Measurements from ENCODE around the gene CYP51A1. TPM values are rescaled to one million over a fixed set of nuclear protein-coding genes. Genes with fewer than 3 reads are reported as not detected.
A peak's percentile ranks its signal among the peaks of the same experiment; 100 is the strongest.
"Not testable (repeated sequence)": the region's sequence is repeated elsewhere in the genome, so short reads cannot be mapped to it uniquely, and the experiment has no call there.

Gene CYP51A1
- total RNA-seq, 2 donors from 2014 or later: 32.9 to 35.9 TPM

DNA sequence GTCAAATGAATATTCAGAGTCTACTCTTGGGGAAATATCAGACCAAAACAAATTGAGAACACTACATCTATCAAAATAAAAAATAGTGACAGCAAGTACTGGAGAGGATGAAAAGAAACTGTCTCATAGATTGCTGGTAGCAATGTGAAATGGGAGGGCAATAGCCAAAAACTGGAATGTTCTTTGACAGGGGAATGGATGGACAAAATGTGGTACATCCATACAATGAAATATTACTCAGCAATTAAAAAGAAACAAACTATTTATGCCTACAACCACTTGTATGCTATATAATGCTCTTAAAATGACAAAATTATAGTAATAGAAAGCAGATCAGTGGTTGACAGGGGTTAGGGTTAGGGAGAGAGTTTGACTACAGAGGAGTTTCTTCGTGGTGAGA lies 46.0 kb downstream of the CYP51A1 start:
- H3K36me3 ChIP-seq (replicated peaks in 1 of 2; ENCODE audit: insufficient read depth in 1 of 2, low read depth in 2 of 2): peaks cover 9 to 40% of the 10 kb centered on the region in 2 donors
- no peak overlapping the region for H3K27ac ChIP-seq
- H3K27me3 ChIP-seq: no peaks in the 10 kb centered on the region
- H3K4me3 ChIP-seq: no peak overlapping the region
- intact Hi-C loops (cut with DNase I): no loop called here
- WGBS, 2 donors: 96 to 97% methylated on average over 1 of the region's 1 CpG
- DNase-seq: no peak
- ATAC-seq: no peak
- no peak for TF ChIP-seq POLR2A (IDR thresholded peaks at IDR 0.05)
- H3K4me1 ChIP-seq: no peaks in the 10 kb centered on the region
- H3K9me3 ChIP-seq: no peaks in the 10 kb centered on the region

DNA sequence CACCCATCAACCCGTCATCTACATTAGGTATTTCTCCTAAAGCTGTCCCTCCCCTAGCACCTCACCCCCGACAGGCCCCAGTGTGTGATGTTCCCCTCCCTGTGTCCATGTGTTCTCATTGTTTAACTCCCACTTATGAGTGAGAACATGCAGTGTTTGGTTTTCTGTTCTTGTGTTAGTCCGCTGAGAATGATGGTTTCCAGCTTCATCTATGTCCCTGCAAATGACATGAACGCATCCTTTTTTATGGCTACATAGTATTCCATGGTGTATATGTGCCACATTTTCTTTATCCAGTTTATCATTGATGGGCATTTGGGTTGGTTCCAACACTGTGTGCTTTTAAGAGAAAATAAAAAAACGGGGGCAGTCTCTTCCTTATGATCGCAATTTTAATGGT lies 50.4 kb downstream of the CYP51A1 start:
- H3K27me3 ChIP-seq; H3K4me1 ChIP-seq; DNase-seq; intact Hi-C loops (cut with DNase I); H3K4me3 ChIP-seq; ATAC-seq; H3K9me3 ChIP-seq; H3K27ac ChIP-seq: not testable (repeated sequence)
- 98 to 100% methylated on average over 6 of the region's 6 CpGs for WGBS, 2 donors
- peaks cover 11 to 43% of the 10 kb centered on the region in 2 donors for H3K36me3 ChIP-seq (replicated peaks in 1 of 2; ENCODE audit: insufficient read depth in 1 of 2, low read depth in 2 of 2)

DNA sequence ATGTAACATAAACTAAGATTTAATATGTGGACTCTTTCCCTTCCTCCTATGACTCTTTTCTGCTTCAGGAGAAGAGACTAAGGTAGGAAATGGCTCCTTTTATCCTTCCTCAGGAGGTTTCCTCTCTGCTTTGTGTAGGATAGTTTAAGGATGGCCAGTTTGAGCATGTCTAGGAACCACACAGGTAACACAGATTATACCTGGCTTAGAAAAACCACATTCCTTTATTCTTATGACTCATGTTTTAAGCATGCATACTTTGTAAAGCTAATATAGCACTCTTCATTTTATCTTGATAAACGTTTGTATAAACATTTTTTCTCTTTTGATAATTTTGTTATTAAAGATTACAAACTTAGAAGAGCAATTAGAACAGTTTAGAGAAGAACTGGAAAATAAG lies 57.8 kb downstream of the CYP51A1 start:
- TF ChIP-seq, protein P1, sequence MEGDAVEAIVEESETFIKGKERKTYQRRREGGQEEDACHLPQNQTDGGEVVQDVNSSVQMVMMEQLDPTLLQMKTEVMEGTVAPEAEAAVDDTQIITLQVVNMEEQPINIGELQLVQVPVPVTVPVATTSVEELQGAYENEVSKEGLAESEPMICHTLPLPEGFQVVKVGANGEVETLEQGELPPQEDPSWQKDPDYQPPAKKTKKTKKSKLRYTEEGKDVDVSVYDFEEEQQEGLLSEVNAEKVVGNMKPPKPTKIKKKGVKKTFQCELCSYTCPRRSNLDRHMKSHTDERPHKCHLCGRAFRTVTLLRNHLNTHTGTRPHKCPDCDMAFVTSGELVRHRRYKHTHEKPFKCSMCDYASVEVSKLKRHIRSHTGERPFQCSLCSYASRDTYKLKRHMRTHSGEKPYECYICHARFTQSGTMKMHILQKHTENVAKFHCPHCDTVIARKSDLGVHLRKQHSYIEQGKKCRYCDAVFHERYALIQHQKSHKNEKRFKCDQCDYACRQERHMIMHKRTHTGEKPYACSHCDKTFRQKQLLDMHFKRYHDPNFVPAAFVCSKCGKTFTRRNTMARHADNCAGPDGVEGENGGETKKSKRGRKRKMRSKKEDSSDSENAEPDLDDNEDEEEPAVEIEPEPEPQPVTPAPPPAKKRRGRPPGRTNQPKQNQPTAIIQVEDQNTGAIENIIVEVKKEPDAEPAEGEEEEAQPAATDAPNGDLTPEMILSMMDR (IDR thresholded peaks at IDR 0.05): no peak
- TF ChIP-seq POLR2A (IDR thresholded peaks at IDR 0.05): no peak
- Histone ChIP-seq H3K27ac (peak overlapping the region in 3 of 4 donors; percentile 29 to 62 (median 46)), H3K27me3 (no peaks in the 10 kb centered on the region), H3K4me3 (no peak overlapping the region), H3K4me1 (peaks cover 15% of the 10 kb centered on the region), H3K36me3 (replicated peaks in 1 of 2; ENCODE audit: insufficient read depth in 1 of 2, low read depth in 2 of 2) (peaks cover 7 to 21% of the 10 kb centered on the region in 2 donors), H3K9me3 (no peaks in the 10 kb centered on the region)
- DNase-seq (no peak), ATAC-seq (peak; percentile 85)
- WGBS, 2 donors: 10 to 13% methylated on average over 1 of the region's 1 CpG
- intact Hi-C loops (cut with DNase I): no loop called here

DNA sequence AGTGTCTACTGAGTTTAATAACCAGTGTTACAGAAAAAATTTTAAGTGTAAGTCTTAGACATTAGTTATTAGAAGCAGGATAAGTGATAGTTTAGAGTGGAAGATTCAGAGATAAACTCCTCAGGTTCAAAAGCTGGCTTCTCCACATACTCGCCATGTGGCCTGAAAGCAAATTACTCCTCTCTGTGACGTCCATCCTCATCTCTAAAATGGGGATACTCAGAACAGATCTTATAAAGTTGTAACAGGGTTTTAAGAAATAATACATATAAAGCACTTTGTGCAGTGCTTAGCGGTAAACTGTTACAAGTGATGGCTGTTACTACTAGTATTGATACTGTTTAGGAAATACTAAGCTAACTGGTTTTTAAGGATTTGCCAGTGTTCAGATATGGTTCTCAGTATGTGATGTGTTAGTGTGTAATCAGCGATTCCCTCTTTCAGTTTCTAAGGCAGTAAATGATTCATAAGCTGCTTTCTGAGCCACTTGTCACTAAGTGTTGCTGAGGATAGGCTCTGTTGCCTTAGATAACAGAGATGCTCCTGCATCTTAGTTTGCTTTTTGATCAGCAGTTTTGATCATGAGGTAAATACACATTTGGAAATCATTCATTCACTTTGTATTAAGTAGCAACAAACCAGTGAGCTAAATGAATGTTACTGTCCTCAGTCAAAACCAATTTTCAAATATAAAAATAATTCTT lies 58.7 kb downstream of the CYP51A1 start:
- intact Hi-C loops (cut with DNase I): no loop called here
- Histone ChIP-seq H3K4me1 (peaks cover 22% of the 10 kb centered on the region), H3K9me3 (no peaks in the 10 kb centered on the region), H3K36me3 (replicated peaks in 1 of 2; ENCODE audit: insufficient read depth in 1 of 2, low read depth in 2 of 2) (peaks cover 7 to 21% of the 10 kb centered on the region in 2 donors), H3K27ac (peak overlapping the region in 2 of 4 donors; percentile 29 to 62), H3K27me3 (no peaks in the 10 kb centered on the region), H3K4me3 (no peak overlapping the region)
- no peak for DNase-seq
- WGBS, 2 donors: 88 to 92% methylated on average over 4 of the region's 4 CpGs
- TF ChIP-seq, protein P1 (IDR thresholded peaks at IDR 0.05): no peak
- no peak for TF ChIP-seq POLR2A (IDR thresholded peaks at IDR 0.05)
- ATAC-seq: no peak

DNA sequence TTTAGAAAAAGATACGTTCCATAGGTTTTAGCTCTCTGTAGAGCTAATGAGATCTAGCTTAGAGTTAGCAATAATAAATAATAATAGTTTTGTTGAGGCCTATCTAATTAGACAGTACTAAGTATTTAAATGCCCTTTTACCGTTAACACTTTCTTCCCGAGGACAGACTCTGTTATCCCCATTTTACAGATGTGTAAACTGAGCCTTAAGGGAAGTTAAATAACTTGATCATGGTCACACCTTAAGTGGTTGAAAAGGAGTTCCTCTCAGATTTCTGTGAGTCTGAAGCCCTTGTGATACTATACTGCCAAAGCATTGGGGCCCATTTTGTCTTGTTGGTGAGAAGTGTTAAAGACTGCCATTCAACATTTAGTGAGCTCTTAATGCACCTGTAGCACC lies 61.6 kb downstream of the CYP51A1 start:
- 92 to 99% methylated on average over 3 of the region's 3 CpGs for WGBS, 2 donors
- intact Hi-C loops (cut with DNase I): no loop called here
- Histone ChIP-seq H3K27me3 (no peaks in the 10 kb centered on the region), H3K4me1 (peaks cover 22% of the 10 kb centered on the region), H3K36me3 (replicated peaks in 1 of 2; ENCODE audit: insufficient read depth in 1 of 2, low read depth in 2 of 2) (peaks cover 0 to 17% of the 10 kb centered on the region in 2 donors), H3K27ac (no peak overlapping the region), H3K4me3 (no peak overlapping the region), H3K9me3 (no peaks in the 10 kb centered on the region)
- no peak for ATAC-seq
- DNase-seq: no peak
- TF ChIP-seq POLR2A (IDR thresholded peaks at IDR 0.05): no peak
- TF ChIP-seq, protein P1 (IDR thresholded peaks at IDR 0.05): no peak

DNA sequence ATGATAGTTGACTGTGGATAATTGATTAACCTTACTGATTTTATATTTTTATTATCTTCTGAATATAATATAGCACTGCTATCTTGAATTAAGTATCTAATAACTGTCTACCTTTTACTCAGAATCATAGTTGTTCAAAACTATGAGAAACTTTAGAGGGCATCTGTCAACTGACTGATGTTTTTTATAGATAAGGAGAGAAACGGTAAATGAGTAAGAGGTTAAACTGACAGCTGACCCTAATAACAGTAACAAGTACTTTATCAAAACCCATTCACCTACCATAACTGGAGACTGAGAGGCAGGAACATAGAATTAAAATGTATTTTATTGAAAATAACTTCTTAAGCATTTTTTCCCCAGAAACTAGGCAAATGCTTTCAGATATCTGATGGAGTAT lies 62.2 kb downstream of the CYP51A1 start:
- Histone ChIP-seq H3K36me3 (replicated peaks in 1 of 2; ENCODE audit: insufficient read depth in 1 of 2, low read depth in 2 of 2) (peaks cover 0 to 12% of the 10 kb centered on the region in 2 donors), H3K4me3 (no peak overlapping the region), H3K9me3 (no peaks in the 10 kb centered on the region), H3K4me1 (peaks cover 22% of the 10 kb centered on the region), H3K27me3 (no peaks in the 10 kb centered on the region), H3K27ac (no peak overlapping the region)
- TF ChIP-seq POLR2A (IDR thresholded peaks at IDR 0.05): no peak
- TF ChIP-seq, protein P1 (IDR thresholded peaks at IDR 0.05): no peak
- DNase-seq (no peak), ATAC-seq (no peak)
- 24 to 28% methylated on average over 1 of the region's 1 CpG for WGBS, 2 donors
- intact Hi-C loops (cut with DNase I): no loop called here
